Hepatic stellate cell (primary cell): ENCODE results near the gene RSPRY1.

Experiments
- DNase-seq: peaks from one replicate; pipeline ENCODE4 v3.0.0; 2011; ENCODE audit warnings: low spot score

RSPRY1 gene

DNA sequence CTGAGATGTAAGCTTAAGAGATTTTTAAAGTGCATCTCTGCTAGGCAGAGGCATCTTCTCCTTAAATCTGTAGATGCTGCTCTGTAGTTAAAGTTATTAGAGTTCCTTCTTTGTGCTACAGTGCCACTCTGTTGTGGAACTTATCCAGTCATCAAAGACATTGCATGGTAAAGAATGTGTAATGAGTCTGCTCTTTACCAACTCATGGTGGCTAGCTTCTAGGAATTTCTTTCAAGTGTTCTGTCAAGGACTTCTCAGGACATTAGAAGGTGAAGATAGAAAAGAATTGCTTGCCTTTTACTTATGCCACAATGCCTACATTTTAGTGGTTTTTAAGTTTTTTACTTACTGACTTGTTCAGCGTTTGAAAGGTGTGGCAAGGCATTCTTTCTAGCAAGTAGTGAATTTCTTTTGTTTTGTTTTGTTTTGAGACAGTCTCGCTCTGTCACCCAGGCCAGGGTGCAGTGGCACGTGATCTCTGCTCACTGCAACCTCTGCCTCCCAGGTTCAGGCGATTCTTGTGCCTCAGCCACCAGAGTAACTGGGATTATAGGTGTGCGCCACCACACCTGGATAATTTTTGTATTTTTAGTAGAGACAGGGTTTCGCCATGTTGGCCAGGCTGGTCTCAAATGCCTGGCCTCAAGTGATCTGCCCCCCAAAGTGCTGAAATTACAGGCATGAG, 38.7 kb downstream of the RSPRY1 start:
- DNase-seq = no peak

DNA sequence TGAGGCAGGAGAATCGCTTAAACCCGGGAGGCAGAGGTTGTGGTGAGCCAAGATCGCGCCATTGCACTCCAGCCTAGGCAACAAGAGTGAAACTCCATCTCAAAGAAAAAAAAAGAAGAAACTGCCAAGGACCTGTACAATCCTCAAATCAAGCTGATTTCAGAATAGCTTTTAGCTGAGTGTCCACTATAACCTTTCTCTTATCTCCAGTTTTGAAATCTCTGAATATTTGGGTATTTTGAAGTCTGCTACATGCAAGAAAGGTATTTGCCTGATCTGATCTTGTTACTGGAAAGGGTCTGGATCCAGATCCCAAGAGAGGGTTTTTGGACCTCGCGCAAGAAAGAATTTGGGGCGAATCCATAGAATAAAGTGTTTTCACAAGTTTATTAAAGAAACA, 39.8 kb downstream of the RSPRY1 start:
- no peak for DNase-seq

DNA sequence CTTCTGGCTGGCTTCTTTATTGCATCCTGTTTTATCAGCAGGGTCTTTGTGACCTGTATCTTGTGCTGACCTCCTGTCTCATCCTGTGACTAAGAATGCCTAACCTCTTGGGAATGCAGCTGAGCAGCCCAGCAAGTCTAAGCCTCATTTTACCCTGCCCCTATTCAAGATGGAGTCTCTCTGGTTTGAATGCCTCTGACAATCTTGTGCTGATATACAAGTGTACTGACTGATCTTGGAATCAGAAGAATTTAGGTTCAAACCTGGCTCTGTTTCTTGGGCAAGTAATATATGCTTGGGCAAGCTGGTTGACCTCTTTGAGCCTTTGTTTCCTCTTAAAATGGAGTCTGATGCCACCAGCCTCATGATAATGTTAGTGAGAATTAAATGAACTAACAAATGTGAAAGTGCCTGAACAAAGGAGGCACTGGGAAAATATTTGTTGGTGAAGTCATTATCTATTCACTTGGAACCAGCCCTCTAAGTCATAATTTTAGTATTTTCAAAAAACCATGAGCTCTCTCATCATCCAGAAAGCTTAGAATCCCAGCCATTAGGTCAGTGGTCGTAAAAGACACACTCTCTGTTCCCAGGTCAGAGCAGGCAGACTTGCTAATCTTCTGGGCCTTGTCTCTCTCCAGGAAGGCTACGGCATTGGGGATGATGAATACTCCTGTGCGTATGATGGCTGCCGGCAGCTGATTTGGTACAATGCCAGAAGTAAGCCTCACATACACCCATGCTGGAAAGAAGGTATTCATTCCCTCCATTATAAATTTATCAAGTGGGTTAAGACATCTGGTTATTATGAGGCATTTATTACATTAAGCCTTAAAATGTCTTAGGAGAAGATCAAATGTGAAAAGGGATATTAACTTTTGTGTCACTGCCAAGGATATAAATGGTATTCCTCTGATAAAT, 40.8 kb downstream of the RSPRY1 start:
- DNase-seq = no peak

DNA sequence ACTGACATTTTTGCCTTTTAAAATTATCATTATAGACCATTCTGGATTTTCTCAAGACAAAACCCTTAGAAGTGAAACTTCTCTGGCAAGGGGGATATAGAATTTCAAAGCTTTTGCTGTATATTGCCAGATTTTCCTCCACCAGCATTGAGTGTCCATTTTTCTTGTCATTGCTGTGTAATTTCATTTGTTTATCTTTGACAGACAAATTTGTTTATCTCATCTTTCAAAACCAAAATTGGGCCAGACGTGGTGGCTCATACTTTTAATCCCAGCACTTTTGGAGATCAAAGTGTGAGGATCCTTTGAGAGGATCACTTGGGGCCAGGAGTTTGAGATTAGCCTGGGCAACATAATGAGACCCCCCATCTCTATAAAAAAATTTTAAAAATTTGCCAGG, 43.0 kb downstream of the RSPRY1 start:
- no peak for DNase-seq

DNA sequence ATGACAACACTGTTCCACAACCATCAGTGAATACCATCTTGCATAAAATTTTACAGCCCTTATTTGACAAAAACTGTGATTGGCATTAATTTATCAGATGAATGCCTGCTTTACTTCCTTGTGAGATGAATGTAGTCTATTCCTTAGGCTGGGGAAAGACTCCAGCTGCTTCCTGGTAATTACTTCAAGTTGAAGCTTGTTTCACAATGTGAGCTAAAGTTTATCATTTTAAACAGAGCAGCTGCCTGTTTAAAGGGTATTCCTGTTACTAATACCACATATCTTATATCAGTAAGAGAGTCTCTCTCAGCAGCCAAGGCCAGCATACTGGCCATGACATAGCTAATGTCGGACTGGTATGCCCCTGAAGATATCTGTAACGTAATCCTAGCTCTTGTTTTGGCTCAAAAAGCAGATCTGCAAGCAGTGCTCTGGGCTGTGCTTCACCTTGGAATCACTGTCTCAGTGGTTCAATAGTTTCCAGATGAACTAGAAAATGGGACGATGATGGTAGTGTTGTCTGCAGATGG, 45.8 kb downstream of the RSPRY1 start:
- no peak for DNase-seq

- DNase-seq = no peak
Measured at GRCh38 chr16:57233944-57234706, 48.0 kb downstream of the RSPRY1 start.

- DNase-seq = no peak
Measured at GRCh38 chr16:57234707-57235092, 48.6 kb downstream of the RSPRY1 start.

DNA sequence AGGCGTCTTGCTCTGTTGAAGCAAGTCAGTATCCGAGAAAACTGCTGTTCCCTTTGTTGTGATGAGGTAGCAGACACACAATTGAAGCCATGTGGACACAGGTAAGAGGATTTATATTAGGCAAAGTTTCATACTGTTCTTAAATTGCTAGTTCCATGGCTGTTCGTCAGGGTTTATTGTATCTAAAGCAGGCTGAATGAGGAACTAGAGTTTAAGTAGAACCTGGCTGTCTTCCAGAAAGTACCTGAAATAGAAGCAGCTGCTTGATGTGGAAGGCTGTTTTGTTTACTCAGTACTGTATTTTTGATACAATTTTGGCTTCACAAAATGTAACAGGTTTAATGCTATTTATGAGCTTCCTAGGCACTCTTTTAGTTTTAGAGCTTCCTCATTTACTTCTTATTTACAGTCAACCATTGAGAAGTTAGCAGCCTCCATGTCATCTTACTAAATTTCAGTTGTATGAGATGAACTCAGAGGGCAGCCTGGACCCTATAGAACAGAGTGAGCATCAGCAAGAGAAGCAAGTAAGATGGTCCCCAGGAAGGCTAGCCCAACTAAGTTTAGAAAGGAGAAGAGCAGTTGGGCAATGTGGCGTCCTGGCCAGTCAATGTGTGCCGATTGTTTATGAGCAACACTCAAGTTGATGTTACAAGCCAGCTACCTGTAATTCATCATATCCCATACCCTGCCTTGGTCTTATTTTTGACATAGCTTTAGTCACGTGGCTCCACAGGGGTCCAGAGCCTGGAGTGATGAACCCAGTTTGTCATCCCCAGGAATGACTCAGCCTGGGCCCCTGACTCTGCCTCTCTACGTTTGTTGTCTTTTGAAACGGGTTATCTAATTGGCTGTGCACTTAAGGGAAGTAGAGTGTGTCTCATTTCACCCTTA, 49.2 kb downstream of the RSPRY1 start:
- peak; percentile 17 for DNase-seq

DNA sequence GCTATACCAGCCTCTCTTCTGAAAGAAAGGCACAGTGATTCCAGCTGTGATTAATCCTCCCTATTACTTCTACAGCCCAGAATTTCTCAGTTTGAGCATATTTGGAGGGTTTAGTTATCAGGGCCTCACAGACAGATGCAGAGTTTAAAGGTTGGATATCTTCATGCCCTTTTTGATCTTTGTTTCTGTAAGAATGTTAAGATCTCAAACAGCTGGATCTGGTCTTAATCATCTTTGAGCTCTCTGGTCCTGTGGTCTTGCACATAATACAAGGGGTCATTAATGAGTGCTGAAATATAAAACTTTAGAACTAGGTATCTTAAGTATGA, 49.9 kb downstream of the RSPRY1 start:
- DNase-seq = no peak

DNA sequence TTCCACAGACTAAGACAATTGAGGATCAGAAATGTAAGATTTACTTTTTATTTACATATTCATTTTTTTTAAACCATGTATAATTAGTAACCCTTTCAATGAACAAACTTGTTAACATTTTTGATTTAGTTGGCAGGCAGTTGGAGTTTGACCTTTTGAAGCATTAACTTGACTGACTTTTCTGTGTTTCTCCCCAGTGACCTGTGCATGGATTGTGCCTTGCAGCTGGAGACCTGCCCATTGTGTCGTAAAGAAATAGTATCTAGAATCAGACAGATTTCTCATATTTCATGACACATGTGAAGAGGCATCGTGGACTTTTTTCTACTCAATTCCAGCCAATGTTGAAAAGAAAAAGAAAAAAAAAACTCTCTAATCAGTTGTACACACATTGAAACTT, 52.6 kb downstream of the RSPRY1 start:
- DNase-seq = no peak

- no peak for DNase-seq
Measured at GRCh38 chr16:57239107-57239506, 53.0 kb downstream of the RSPRY1 start.

- no peak for DNase-seq
Measured at GRCh38 chr16:57240851-57241250, 54.7 kb downstream of the RSPRY1 start.

GRCh38 chr16:57242650-57243049, 56.5 kb downstream of the RSPRY1 start:
- DNase-seq = no peak

- DNase-seq = no peak
Measured at GRCh38 chr16:57244463-57244766, 58.3 kb downstream of the RSPRY1 start.

GRCh38 chr16:57244767-57245471, 58.8 kb downstream of the RSPRY1 start, which contains the start of gene ARL2BP:
ARL2BP (plus strand) TSS chr16:57245259; CDS start chr16:57245368, 109 bp downstream.
- peak; percentile 99 for DNase-seq

DNA sequence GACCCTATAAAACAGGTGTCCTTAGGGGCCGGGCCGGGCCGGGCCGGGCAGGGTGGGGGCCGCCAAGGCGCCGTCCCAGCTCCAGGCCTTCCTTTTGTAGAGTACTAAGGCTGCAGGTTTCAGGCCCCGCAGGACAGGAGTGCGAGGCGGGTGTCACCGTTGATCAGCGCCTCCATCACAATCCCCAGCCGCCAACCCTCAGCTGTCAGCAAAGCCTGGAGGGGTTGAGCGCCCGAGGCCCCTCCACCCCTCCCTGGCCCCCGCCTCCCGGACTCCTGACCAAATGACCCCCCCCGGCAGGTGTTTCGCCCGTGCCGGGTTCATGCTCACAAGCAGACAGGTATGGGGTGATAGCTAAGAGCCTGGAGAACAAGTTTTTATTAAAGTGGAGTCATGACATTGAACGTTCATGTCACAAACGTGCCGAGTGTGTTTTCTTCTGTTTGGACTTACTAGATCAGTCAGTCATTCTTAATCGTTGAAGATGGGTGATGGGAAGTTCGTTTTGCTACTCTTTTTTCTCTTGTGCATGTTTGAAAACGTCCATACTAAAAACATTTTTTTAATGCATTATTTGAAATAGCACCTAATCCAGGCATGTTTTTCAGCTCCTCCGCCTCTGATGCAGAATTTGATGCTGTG, 59.5 kb downstream of the RSPRY1 start:
- peak; percentile 45 for DNase-seq

DNA sequence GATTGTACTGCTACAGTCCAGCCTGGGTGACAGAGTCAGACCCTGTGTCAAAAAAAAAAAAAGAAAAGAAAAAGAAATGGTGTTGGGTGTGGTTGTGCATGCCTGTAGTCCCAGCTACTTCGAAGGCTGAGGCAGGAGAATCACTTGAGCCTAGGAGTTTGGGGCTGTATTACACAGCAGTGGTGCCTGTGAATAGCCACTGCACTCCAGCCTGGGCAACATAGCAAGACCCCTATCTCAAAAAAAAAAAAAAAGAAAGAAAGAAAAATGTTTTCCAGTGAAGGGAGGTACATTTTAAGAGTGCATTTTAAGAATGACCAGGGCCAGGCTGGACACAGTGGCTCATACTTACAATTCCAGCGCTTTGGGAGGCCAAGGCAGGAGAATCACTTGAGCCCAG, 65.2 kb downstream of the RSPRY1 start:
- no peak for DNase-seq

DNA sequence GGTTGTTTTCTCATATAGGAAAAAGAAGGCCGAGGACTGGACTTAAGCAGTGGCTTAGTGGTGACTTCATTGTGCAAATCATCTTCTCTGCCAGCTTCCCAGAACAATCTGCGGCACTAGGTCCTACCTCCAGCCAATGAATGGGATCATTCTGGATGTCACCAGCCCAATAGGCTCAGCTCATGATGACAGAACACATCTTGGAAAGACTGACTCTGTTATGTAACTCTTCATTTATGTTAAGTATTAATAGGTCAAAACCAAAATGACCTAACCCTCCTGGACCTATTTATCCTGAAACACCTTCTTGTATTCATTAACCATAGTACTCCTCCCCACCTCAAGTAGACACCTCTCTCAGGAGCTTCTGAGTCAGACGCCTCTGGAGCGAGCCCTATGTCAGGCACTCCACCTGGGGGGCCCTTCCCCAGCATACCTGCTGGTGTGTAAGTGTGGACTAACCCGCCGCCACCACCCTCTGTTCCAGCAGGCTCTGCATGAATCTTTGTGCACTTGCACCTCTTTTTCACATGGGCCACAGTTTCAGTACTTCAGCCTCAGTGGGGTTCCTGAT, 66.1 kb downstream of the RSPRY1 start:
- DNase-seq = no peak

DNA sequence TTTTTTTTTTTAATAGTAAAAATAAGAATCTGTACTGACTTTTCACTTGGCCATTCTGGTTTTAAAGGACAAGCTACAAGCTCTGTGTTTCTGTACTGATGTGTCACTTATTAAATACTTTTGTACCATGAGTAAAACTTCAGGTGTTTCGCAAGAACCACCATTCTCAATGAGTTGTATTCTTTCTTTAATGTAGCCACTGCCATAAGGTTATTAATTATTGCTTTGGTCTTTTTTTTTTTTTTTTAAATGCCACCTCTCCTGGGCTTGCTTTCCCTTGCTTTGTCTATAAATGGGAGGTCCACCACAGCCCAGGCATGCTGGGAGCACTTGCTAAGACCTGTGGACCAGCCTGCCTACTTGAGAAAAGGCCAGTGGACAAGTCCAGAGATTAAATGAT, 67.3 kb downstream of the RSPRY1 start:
- no peak for DNase-seq
